Spleen (tissue), 11 donors: ENCODE measurements around the gene NMRK2. TPM values are rescaled to one million over a fixed set of nuclear protein-coding genes. Genes with fewer than 3 reads are reported as not detected.
A peak's percentile ranks its signal among the peaks of the same experiment; 100 is the strongest.

ENCODE experiments used
- DNase-seq: peaks from one replicate; pipeline ENCODE4 v3.0.0-alpha.2; 2020
- H3K27ac ChIP-seq, 8 donors: fragments of 200-600 bp; sonication (generic) in 7 of 8; 1 replicate in 4 of 8; 2 replicates in 4 of 8; pipeline versions ENCODE4 v1.5.0 to v1.8.0; 2016 to 2021; ENCODE audit warnings: inconsistent platforms in 4 of 8, mild to moderate bottlenecking in 4 of 8, moderate library complexity in 1 of 8
- H3K27me3 ChIP-seq, 7 donors: fragments of 200-600 bp; sonication (generic) in 6 of 7; replicated peaks in 1 of 7; 1 replicate in 4 of 7; 2 replicates in 3 of 7; pipeline versions ENCODE4 v1.5.0 to v1.8.0; 2016 to 2021; ENCODE audit warnings: inconsistent platforms in 3 of 7, mild to moderate bottlenecking in 1 of 7
- H3K36me3 ChIP-seq, 6 donors: fragments of 200-600 bp; sonication (generic) in 5 of 6; 1 replicate in 4 of 6; 2 replicates in 2 of 6; pipeline versions ENCODE4 v1.5.0 to v1.8.0; 2016 to 2021; ENCODE audit warnings: inconsistent platforms in 2 of 6
- H3K4me1 ChIP-seq, 6 donors: fragments of 200-600 bp; sonication (generic) in 5 of 6; 1 replicate in 3 of 6; 2 replicates in 3 of 6; pipeline versions ENCODE4 v1.5.0 to v1.8.0; 2016 to 2021; ENCODE audit warnings: inconsistent platforms in 3 of 6
- H3K4me3 ChIP-seq, 8 donors: fragments of 200-600 bp; sonication (generic) in 7 of 8; 1 replicate in 4 of 8; 2 replicates in 4 of 8; pipeline versions ENCODE4 v1.5.0 to v1.8.0; 2016 to 2021; ENCODE audit warnings: inconsistent platforms in 4 of 8, mild to moderate bottlenecking in 4 of 8, moderate library complexity in 2 of 8
- H3K9me3 ChIP-seq, 8 donors: fragments of 200-600 bp; sonication (generic) in 7 of 8; 1 replicate in 4 of 8; 2 replicates in 4 of 8; pipeline versions ENCODE4 v1.5.0 to v1.8.0; 2016 to 2021; ENCODE audit warnings: inconsistent platforms in 4 of 8
- POLR2A ChIP-seq, 3 donors: fragments of 450-650 bp; IDR thresholded peaks; one replicate each; pipeline ENCODE4 v1.5.1; 2017; ENCODE audit warnings: antibody characterized with exemption in 3 of 3, mild to moderate bottlenecking in 1 of 3
- POLR2AphosphoS5 ChIP-seq, 3 donors: sonication (generic); formaldehyde crosslinking; IDR thresholded peaks; one replicate each; pipeline ENCODE4 v1.5.1; 2017; ENCODE audit warnings: antibody characterized with exemption in 3 of 3
- WGBS, 5 donors: extraction: QIAGEN DNeasy Blood & Tissue Kit in 3 of 5; methylation state at CpG; one replicate each; pipeline versions ENCODE4 v1.1.5 to v1.1.7; 2013 to 2018; 5-methylcytosine and 5-hydroxymethylcytosine counted together
- intact Hi-C: fragments of 100-400 bp; cut with DNase I; formaldehyde crosslinking; loops from one replicate; pipeline ENCODE4 v1.15.0; 2023; ENCODE audit warnings: low total_unique reads
- polyA plus RNA-seq, 3 donors: library from polyadenylated mRNA; stranded (reverse); fragments of 200-250 nt; gene quantifications; one replicate each; pipeline ENCODE4 v1.2.1, GENCODE V29; 2013
- total RNA-seq, 7 donors: library from RNA; depleted of rRNA in 3 of 7; stranded (reverse); fragments of >200 nt in 3 of 7; fragmentation: NEBNext Ultra II Directional in 4 of 7; extraction: Animal tissue kit (Norgen Biotek cat#: 25700) in 4 of 7; gene quantifications; one replicate each; pipeline versions ENCODE4 v1.1.0 to v1.2.1, GENCODE V29; 2016 to 2021
- TF ChIP-seq, protein P1 (sequence below), 11 experiments: fragments of 200-600 bp in 7 of 11; fragments of 450-650 bp in 4 of 11; sonication (generic) in 4 of 11; IDR thresholded peaks in 8 of 11; conservative IDR thresholded peaks in 3 of 11; 1 replicate in 7 of 11; 2 replicates in 4 of 11; pipeline versions ENCODE4 v1.4.0 to v1.8.0; 2016 to 2021; ENCODE audit warnings: antibody characterized with exemption in 11 of 11, inconsistent platforms in 4 of 11, mild to moderate bottlenecking in 1 of 11
- donor health status: healthy with polysubstance abuse.
- donor health status: DM: no; HTN: no; CAD: no; lungs with moderate emphysema.
- donor health status: DM: no; HTN: no; CAD: no.
- donor health status: Bipolar disorder and iron deficiency.
- donor health status: healthy.
- donor health status: DM: no; HTN: no; CAD: no.
- donor health status: DM: yes; HTN: yes; CAD: no.

The NMRK2 gene
- total and polyA plus RNA-seq, 10 donors = 0.29 to 1.5 (median 0.52) TPM; not detected in 7

DNA sequence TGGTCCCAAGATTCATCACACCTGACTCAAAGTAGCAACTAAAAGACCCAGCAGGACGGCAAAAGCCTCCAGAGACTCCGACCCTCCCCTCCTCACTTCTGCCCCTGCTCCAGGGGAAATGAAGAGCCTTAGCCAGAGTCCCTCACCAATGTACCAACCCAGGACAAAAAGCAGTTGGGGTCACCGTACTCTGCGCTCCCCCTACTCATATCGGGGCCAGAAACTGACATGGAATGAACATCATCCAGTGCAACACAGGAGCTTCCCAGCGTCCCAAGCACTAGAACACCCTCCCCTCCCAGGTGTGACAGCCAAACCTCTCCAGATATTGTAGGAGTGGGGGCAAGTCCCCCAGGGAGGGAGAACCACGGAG, 50.7 kb downstream of the NMRK2 start:
- peaks cover 12 to 60% (median 58%) of the 10 kb centered on the region in 6 donors for H3K36me3 ChIP-seq
- no peaks in the 10 kb centered on the region for H3K9me3 ChIP-seq
- no peak for DNase-seq
- 54 to 80% (median 70%) methylated on average over 7 of the region's 7 CpGs for WGBS, 5 donors
- peak overlapping the region; percentile 70 to 90 (median 80) for H3K4me3 ChIP-seq
- peaks cover 42 to 92% (median 75%) of the 10 kb centered on the region in 6 donors for H3K4me1 ChIP-seq
- intact Hi-C loops = no loop called here
- H3K27ac ChIP-seq = peak overlapping the region in 7 of 8 donors; percentile 92 to 98 (median 95)
- TF ChIP-seq, protein P1, sequence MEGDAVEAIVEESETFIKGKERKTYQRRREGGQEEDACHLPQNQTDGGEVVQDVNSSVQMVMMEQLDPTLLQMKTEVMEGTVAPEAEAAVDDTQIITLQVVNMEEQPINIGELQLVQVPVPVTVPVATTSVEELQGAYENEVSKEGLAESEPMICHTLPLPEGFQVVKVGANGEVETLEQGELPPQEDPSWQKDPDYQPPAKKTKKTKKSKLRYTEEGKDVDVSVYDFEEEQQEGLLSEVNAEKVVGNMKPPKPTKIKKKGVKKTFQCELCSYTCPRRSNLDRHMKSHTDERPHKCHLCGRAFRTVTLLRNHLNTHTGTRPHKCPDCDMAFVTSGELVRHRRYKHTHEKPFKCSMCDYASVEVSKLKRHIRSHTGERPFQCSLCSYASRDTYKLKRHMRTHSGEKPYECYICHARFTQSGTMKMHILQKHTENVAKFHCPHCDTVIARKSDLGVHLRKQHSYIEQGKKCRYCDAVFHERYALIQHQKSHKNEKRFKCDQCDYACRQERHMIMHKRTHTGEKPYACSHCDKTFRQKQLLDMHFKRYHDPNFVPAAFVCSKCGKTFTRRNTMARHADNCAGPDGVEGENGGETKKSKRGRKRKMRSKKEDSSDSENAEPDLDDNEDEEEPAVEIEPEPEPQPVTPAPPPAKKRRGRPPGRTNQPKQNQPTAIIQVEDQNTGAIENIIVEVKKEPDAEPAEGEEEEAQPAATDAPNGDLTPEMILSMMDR (IDR thresholded peaks at IDR 0.05 in 8 of 11, conservative IDR thresholded peaks at IDR 0.05 in 3 of 11) = no peak
- TF ChIP-seq POLR2A (IDR thresholded peaks at IDR 0.05) = no peak
- no peak for TF ChIP-seq POLR2AphosphoS5 (IDR thresholded peaks at IDR 0.05)
- no peaks in the 10 kb centered on the region for H3K27me3 ChIP-seq

DNA sequence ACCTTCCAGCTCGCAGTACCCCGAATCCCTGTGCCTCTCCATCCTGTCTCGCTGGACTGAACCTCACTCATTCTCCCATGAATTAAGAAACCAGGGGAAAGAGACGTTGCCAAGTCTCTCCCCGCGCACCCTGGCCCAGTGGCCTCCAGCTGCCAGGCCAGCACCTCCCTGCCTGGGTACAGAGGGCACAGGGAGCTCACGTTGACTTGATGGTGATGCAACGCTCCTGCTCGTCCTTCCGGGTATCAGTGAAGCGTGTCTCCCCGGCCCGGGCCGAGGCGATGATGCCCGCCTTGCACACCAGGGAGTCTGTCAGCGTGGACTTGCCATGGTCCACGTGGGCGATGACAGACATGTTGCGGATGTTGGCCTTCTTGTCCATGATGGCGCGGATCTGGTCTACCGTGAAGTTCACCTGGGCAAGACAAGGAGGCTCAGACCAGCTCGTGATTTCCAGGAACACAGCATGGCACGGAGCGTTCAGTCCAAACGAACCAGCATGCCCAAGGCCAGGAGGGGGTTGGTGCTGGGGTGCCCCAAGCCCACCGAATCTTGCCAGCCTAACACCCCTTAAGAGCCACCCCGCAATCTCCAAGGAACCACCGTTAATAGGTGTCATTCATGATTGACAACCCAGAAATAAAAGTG, 51.2 kb downstream of the NMRK2 start:
- intact Hi-C loops = no loop called here

DNA sequence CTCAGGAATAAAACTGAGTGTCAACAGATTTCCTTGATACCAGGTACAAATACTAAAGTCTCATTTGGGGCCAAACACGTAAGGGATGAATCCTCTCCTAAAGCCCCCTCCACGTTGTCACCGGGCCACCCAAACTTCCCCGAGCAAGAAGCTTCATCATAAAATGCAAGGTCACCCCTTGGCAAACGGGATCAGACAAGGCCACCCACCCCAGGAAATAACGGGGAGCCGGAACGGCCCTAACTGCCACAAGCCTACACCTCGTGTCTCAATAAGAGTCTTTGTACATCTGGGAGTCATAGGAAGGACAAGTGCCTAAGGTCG, 51.7 kb downstream of the NMRK2 start:
- Histone ChIP-seq H3K36me3 (peaks cover 12 to 50% (median 48%) of the 10 kb centered on the region in 6 donors), H3K9me3 (no peaks in the 10 kb centered on the region), H3K4me1 (peaks cover 42 to 93% (median 80%) of the 10 kb centered on the region in 6 donors), H3K27me3 (no peaks in the 10 kb centered on the region), H3K27ac (peak overlapping the region; percentile 90 to 98 (median 94)), H3K4me3 (peak overlapping the region; percentile 70 to 90 (median 80))
- no peak for TF ChIP-seq POLR2A (IDR thresholded peaks at IDR 0.05)
- TF ChIP-seq POLR2AphosphoS5 (IDR thresholded peaks at IDR 0.05) = no peak
- TF ChIP-seq, protein P1 (IDR thresholded peaks at IDR 0.05 in 8 of 11, conservative IDR thresholded peaks at IDR 0.05 in 3 of 11) = no peak
- WGBS, 5 donors = 0 to 1% (median 0%) methylated on average over 9 to 10 of the region's 10 CpGs
- DNase-seq = no peak
- intact Hi-C loops = no loop called here

More for the DNA sequence above, 51.2 kb downstream of the NMRK2 start:
- peak; percentile 87 for DNase-seq
- TF ChIP-seq, protein P1 (IDR thresholded peaks at IDR 0.05 in 8 of 11, conservative IDR thresholded peaks at IDR 0.05 in 3 of 11) = no peak
- TF ChIP-seq POLR2AphosphoS5 (IDR thresholded peaks at IDR 0.05) = peak; percentile 67 to 78 (median 71)
- 15 to 48% (median 29%) methylated on average over 14 to 30 of the region's 30 CpGs for WGBS, 5 donors
- peak overlapping the region; percentile 70 to 90 (median 80) for H3K4me3 ChIP-seq
- H3K36me3 ChIP-seq = peaks cover 12 to 54% (median 53%) of the 10 kb centered on the region in 6 donors
- no peaks in the 10 kb centered on the region for H3K9me3 ChIP-seq
- H3K27ac ChIP-seq = peak overlapping the region; percentile 90 to 98 (median 94)
- peaks cover 42 to 93% (median 76%) of the 10 kb centered on the region in 6 donors for H3K4me1 ChIP-seq
- H3K27me3 ChIP-seq = no peaks in the 10 kb centered on the region

DNA sequence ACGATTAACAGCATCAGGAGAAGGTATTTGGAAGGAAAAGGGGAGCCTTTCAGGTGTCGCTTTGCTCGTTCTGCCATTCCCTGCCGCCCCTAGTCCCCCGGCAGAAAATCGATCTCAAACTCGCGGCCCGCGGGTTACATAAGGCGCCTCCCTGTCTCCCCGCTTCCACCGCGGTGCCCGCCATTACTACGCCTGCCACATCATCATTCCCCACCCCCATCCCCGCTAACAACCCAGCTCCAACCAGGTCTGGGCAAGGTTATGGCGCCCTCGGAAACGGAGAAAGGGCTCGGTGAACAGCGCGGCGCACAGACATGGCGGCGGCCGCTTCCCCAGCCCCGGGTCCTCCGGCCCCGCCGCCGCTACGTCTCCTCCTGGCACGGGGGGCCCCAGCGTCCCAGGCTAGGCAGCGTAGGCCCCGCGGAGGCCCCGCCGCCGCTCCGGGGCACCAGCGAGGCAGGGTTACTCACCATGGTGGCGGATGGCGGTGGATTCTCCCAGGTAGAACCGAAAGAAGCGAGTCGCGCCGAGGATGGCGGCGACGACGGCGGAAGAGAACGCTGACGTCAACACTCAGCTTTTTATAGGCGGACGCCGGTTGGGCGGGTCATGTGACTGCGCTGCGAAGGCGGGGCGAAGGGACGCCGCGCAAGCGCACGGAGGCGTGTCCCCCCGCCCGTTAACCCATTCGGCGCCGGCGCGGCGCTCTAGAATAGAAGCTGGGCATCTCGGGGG, 52.2 kb downstream of the NMRK2 start, which contains the start of gene EEF2:
Gene EEF2, minus strand, starts transcription at position 556 of the 735 bp plus-strand sequence. Its CDS starts 83 bp downstream, at position 473.
- H3K4me3 ChIP-seq = peak within 1 kb of the TSS; percentile 70 to 90 (median 80)
- 0 to 1% (median 0%) methylated on average over 26 to 80 of the region's 80 CpGs for WGBS, 5 donors
- peak; percentile 96 for DNase-seq
- H3K4me1 ChIP-seq = peaks cover 42 to 93% (median 79%) of the 10 kb centered on the region in 6 donors
- TF ChIP-seq POLR2AphosphoS5 (IDR thresholded peaks at IDR 0.05) (peak; percentile 100), POLR2A (IDR thresholded peaks at IDR 0.05) (peak; percentile 84 to 98 (median 98))
- TF ChIP-seq, protein P1 (IDR thresholded peaks at IDR 0.05 in 8 of 11, conservative IDR thresholded peaks at IDR 0.05 in 3 of 11) = peak in 2 of 11 experiments; percentile 2 to 19
- no peaks in the 10 kb centered on the region for H3K27me3 ChIP-seq
- H3K9me3 ChIP-seq = no peaks in the 10 kb centered on the region
- H3K27ac ChIP-seq = peak within 1 kb of the TSS; percentile 90 to 98 (median 94)
- intact Hi-C loops = loop anchor here (5.0 kb wide), 1 partner anchor 152 kb away; no protein-coding TSS in a partner anchor
- H3K36me3 ChIP-seq = peaks cover 9 to 44% (median 43%) of the 10 kb centered on the region in 6 donors
